IPS-18c (cell line): Measurements from ENCODE around the gene STAMBPL1.
A peak's percentile ranks its signal among the peaks of the same experiment; 100 is the strongest.
"Not testable (repeated sequence)": the region's sequence is repeated elsewhere in the genome, so short reads cannot be mapped to it uniquely, and the experiment has no call there.

Experiments
- H3K4me3 ChIP-seq: 2 replicates; pipeline ENCODE4 v1.7.0; 2013; ENCODE audit warnings: low read depth, mild to moderate bottlenecking, low read length, moderate library complexity; ENCODE audit not compliant: insufficient read depth
- H3K9me3 ChIP-seq: one replicate; pipeline ENCODE4 v1.6.1; 2013; ENCODE audit warnings: mild to moderate bottlenecking, low read length, moderate library complexity; ENCODE audit not compliant: control insufficient read depth, insufficient read depth

The STAMBPL1 gene

GRCh38 chr10:88879534-88880281 lies at the start of gene STAMBPL1:
STAMBPL1 (plus strand) TSS chr10:88880245; CDS start chr10:88901709, 21,464 bp downstream.
- H3K9me3 ChIP-seq, result peaks cover 2% of the 10 kb centered on the region

GRCh38 chr10:88830643-88831268 lies 49.3 kb upstream of the STAMBPL1 start:
- H3K9me3 ChIP-seq, result peaks cover 2% of the 10 kb centered on the region
- H3K4me3 ChIP-seq, result no peak overlapping the region

More at GRCh38 chr10:88879534-88880281, at the start of gene STAMBPL1:
- H3K4me3 ChIP-seq, result peak within 1 kb of the TSS; percentile 87

GRCh38 chr10:88831709-88832108 lies 48.3 kb upstream of the STAMBPL1 start:
- Histone ChIP-seq H3K9me3 (no peaks in the 10 kb centered on the region), H3K4me3 (no peak overlapping the region)

GRCh38 chr10:88832376-88832775 lies 47.7 kb upstream of the STAMBPL1 start:
- Histone ChIP-seq H3K4me3 (no peak overlapping the region), H3K9me3 (no peaks in the 10 kb centered on the region)

- Histone ChIP-seq H3K9me3 (no peaks in the 10 kb centered on the region), H3K4me3 (no peak overlapping the region)
Measured at GRCh38 chr10:88833156-88833555, 46.9 kb upstream of the STAMBPL1 start.

DNA sequence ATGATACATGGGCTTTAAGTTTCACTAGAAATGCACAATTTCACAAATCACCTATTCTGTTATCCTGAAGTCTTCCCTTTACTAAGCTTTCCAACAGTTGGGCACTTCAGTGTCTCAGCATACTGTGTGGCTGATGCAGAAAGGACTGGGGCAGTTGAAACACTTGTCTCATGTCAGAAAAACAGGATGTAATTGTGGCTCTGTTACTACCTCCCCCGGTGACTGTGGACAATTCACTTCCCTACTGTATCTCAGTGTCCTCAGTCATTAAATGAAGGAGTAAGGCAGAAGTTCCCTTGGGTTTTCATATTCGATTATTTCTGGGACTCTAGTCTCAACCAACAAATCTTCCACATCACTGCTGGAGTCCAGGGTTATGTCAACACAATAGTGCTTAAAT lies 46.3 kb upstream of the STAMBPL1 start:
- H3K4me3 ChIP-seq, result no peak overlapping the region
- H3K9me3 ChIP-seq, result no peaks in the 10 kb centered on the region

DNA sequence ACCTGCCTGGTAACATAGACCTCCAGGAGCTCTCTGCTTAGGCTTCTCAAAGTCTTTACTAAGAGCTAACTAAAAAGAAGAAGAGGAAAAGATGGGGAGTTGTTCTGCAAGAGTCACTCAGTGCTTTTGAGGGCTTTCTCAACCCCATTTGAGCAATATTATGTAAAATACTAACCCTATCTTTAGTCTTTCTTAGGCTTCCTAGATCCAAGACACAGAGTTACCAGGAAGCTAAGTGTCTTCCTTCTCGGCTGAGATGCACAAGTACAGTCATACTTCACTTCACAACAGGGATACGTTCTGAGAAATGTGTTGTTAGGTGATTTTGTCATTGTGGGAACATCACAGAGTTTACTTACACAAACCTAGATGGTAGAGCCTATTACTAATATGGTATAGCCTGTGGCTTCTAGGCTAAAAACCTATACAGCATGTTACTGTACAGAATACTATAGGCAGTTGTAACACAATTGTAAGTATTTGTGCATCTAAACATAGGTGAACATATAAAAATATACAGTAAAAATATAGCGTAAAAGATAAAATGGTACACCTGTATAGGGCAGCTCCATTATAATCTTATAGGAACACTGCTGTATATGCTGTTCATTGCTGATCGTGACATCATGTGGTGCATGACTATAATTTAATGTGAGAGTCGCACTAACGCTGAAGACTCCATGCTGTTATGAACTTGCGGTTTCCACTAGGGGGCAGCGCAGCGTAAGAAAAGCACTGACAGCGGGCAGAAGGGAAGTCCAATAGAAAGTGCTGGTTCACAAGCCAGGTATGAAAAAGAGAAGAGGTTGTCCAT lies 44.7 kb upstream of the STAMBPL1 start:
- Histone ChIP-seq H3K9me3 (no peaks in the 10 kb centered on the region), H3K4me3 (no peak overlapping the region)

- Histone ChIP-seq H3K4me3 (no peak overlapping the region), H3K9me3 (no peaks in the 10 kb centered on the region)
Measured at GRCh38 chr10:88835910-88836221, 44.2 kb upstream of the STAMBPL1 start.

DNA sequence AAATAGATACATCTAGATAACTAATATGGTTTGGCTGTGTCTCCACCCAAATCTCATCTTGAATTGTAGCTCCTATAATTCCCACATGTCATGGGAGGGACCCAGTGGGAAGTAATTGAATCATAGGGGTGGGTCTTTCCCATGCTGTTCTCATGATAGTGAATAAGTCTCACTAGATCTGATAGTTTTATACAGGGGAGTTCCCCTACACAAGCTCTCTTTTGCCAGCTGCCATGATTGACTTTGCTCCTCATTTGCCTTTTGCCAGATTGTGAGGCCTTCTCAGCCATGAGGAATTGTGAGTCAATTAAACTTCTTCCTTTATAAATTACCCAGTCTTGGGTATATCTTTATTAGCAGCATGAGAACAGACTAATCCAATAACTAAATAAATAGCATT lies 42.4 kb upstream of the STAMBPL1 start:
- H3K9me3 ChIP-seq, H3K4me3 ChIP-seq: not testable (repeated sequence)

GRCh38 chr10:88838766-88839350 lies 41.2 kb upstream of the STAMBPL1 start:
- Histone ChIP-seq H3K4me3 (no peak overlapping the region), H3K9me3 (no peaks in the 10 kb centered on the region)

GRCh38 chr10:88840104-88840503 lies 39.9 kb upstream of the STAMBPL1 start:
- Histone ChIP-seq H3K9me3 (no peaks in the 10 kb centered on the region), H3K4me3 (no peak overlapping the region)

DNA sequence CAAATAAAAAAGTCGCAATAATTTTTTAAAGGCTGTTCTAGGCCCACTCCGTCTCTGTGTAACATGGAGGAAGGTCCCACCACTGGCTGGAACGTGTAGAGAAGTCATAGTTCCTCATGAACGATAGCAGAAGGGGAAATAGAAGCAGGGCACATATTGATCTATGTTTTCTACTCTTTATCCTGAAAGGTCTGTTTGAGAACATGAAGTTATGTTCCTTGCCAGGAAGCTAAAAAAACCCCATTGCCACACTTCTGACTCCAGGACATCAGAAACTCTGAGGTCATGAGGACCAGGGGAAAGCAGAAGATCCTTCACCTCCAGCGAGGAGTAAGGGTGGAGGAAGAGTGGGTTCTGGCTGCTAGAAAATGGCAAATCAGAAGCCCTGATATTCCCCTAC lies 39.2 kb upstream of the STAMBPL1 start:
- Histone ChIP-seq H3K9me3 (no peaks in the 10 kb centered on the region), H3K4me3 (no peak overlapping the region)

GRCh38 chr10:88841316-88842111 lies 38.5 kb upstream of the STAMBPL1 start:
- Histone ChIP-seq H3K9me3 (no peaks in the 10 kb centered on the region), H3K4me3 (no peak overlapping the region)

- Histone ChIP-seq H3K4me3 (no peak overlapping the region), H3K9me3 (no peaks in the 10 kb centered on the region)
Measured at GRCh38 chr10:88843171-88843570, 36.9 kb upstream of the STAMBPL1 start.

DNA sequence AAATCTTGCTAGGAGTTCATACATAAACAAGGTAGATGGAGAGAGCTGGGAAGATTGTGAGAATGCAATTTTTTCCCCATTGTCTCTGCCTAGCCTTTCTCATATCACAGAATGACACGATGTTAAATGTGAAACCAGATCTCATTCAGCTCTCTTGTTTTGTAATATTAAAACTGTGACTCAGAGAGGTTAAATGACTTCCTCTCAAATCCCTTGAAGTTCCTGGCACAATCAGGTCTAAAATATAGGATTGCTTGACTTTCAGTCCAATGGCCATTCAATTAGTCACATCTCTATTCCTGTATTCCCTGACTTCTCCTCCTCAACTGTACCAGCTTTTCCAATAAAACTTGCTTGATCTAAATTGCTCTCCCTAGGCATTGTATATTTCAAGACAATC lies 31.5 kb upstream of the STAMBPL1 start:
- H3K9me3 ChIP-seq, result no peaks in the 10 kb centered on the region
- no peak overlapping the region for H3K4me3 ChIP-seq

DNA sequence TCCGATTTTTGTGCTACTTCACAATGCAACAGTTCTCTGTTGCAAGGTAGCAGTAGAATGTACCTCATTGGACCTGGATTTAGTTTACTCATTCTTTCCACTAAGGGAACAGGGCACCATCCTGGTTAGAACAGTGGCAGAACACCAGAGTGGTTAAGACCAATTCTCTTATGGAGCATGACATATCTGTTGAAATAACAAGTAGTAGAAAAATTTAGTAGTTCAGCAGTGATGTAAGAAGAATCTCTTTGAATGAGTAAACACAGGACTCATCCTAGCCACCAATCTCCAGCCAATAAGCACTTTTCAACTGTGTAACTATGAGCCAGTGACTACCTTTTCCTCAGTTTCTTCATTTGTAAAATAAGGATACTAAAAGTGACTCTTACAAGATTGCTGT lies 30.8 kb upstream of the STAMBPL1 start:
- no peak overlapping the region for H3K4me3 ChIP-seq
- H3K9me3 ChIP-seq, result no peaks in the 10 kb centered on the region

DNA sequence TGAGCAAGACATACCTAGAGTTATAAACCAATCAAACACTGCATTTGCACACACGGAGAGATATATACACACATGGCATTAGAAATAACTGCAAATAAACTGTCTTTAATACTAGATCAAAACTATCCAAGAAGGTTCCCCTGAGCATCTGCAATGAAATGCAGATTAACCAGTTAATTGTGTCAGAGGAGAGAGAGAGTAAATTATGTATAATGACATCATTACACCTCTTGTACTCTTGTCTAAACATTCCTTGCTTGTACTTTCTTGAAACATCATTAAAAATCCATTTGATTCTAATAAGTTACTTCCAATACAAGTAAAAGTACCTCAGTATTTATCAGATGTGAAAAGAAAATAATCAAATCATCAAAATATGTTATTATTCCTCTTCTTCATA lies 29.3 kb upstream of the STAMBPL1 start:
- H3K4me3 ChIP-seq, result no peak overlapping the region
- no peaks in the 10 kb centered on the region for H3K9me3 ChIP-seq
